ENCODE data around the gene APBA1.

Gene APBA1

GRCh38 chr9:69526699-69527098, 145.5 kb downstream of the APBA1 start:
- DNase-seq (ENCODE audit: low spot score), result no peak

GRCh38 chr9:69519470-69520240, 152.5 kb downstream of the APBA1 start:
- no peak for DNase-seq (ENCODE audit: low spot score)

DNA sequence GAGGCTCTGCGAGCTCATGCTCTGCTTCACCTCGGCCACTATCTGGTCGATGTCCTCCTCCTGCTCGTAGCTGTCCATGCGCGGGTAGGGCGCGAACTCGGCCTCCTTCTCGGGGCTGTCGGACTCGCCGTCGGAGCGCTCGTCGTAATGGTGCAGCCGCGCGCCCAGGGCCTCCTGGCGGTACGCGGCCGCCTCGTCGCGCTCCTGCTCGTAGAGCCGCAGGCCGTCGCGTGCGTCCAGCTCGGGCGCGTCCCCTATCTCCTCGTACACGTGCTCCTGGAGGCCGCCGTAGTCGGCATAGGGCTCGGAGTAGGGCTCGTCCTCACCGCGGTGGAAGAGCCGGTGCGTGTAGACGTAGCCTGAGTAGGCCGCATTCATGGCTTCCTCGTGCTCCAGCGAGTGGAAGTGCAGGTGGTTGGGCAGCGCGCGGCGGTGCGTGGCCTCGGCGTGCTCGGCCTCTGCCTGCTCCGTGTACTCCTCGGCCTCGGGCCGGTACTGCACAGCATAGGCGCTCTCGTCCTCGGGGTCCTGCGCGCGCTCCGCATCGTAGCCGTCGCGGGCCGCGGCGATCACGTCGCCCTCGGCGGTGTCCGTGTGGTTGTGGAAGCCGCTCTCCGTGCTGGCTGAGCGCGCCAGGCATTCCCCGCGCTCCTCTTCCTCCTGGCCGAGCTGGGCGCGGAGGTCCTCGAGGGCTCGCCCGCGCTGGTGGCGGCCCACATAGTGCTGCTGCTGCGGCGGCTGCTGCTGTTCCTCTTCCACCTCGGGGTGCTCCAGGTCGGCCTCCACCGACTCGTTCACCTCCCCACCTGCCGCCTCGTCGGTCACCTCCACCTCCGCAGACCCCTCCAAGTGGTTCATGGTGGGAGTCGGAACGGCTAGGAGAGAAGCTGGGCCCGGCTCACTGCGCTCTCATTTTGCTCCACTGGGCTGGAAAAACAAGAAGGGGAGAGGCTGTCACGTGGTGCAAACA, 155.5 kb downstream of the APBA1 start:
- no peak for DNase-seq (ENCODE audit: low spot score)

DNA sequence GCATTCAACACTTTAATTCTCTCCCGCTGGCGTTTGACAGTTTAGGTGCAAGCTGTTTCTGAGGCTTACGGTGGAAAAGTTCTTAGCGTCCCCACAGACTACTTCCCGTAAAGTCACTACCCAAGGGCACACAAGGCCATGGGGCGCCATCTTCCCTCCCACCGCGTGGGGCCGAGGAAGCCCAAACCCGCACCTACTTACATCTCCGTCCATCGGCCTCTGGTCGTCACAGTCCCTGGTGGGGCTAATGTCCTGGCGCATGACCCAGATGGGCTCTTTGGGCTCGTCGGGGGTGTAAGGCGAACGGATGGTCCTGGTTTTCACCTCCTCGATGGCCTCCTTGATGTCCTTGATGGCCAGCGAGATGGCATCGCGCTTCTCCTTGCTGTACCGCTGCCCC, 156.4 kb downstream of the APBA1 start:
- no peak for DNase-seq (ENCODE audit: low spot score)

GRCh38 chr9:69513141-69513820, 158.9 kb downstream of the APBA1 start:
- DNase-seq (ENCODE audit: low spot score), result no peak

- DNase-seq (ENCODE audit: low spot score), result no peak
These were observed 168.1 kb downstream of the APBA1 start for GRCh38 chr9:69504058-69504457.

DNA sequence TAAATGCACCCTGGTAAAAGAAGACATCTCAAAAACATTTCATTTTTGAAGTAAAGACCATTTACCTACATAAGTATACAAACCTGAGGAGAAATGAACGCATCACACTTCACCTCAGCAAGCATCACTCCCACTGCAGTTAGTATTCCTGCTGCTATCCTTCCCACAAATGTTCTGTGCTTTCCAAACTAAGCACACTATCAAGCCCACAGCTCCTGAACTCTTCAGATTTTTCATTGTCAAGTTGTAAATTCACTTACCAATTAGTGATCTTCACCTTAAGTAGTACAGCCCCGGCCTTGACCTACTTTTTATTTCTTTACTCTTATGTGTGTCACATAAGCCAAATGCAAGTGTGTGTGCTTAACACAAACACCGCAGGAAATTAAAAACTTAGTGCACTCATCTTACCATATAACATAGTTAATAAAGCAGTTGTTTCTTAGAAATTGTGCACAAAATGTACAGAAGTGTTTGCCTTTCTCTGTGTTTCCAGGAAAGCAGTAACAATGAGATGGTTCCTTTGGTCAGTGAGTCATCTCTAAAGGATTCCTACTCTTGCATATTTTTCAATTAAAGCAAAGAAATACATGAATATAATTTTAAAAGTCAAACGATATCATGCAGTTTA, 169.4 kb downstream of the APBA1 start:
- DNase-seq (ENCODE audit: low spot score), result peak; percentile 52

DNA sequence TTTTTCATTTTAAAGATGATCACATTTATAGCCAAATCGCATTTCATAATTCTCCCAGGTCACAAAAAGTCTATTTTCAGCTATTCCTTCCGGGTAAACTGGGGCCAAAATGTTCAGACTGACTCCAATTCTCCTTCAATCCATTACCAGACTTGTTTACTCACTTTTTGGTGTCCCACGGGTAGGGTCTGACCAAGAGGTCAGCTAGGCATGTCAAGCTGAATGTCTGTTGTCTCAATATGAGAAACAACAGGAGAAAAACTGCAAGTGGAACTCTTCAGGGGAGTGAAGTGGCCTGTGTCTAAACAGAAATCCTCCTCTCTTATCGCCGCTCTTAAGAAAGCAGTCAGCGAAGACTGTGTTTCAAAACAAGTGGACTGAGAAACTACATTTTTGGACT, 171.3 kb downstream of the APBA1 start:
- DNase-seq (ENCODE audit: low spot score), result no peak

GRCh38 chr9:69499959-69500358, 172.2 kb downstream of the APBA1 start:
- DNase-seq (ENCODE audit: low spot score), result no peak

GRCh38 chr9:69499407-69499806, 172.8 kb downstream of the APBA1 start:
- DNase-seq (ENCODE audit: low spot score), result no peak

DNA sequence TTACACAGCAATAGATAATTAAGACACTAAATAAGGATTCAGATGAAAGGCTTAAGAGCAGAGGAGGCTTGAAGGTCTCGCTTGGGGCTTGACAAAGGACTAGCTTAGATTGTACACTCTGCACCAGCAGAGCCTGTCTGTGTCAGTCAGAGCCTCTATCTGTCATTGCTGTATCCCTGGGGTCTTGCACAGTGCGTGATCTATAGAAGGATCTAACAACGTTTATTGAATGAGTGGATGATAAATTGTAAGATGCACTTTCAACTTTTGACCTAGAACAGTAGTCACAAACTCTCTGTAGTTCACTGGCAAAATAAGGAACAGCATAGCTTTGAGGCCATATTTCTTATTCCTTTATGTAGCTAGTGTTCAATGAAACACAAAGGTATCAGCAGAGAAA, 173.7 kb downstream of the APBA1 start:
- DNase-seq (ENCODE audit: low spot score), result no peak

DNA sequence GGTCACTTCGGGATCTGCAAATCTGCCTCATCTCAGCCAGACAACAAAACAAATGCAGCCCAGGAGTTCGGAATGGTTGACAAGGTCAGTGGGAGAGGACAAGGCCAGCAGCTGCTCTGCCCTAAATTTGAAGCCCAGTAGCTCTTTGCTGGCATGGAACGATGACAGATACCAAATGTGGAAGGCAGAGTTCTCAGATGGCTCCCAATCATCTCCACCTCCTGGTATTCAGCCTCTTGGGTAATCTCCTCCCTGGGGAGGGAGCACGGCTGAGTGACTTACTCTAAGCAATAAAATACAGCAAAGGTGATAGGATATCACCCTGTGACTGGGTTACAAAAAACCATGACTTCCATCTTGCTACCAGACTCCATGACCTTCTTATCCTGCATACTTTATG, 174.4 kb downstream of the APBA1 start:
- no peak for DNase-seq (ENCODE audit: low spot score)

- DNase-seq (ENCODE audit: low spot score), result peak; percentile 61
These were observed 175.2 kb downstream of the APBA1 start for GRCh38 chr9:69496846-69497450.

DNA sequence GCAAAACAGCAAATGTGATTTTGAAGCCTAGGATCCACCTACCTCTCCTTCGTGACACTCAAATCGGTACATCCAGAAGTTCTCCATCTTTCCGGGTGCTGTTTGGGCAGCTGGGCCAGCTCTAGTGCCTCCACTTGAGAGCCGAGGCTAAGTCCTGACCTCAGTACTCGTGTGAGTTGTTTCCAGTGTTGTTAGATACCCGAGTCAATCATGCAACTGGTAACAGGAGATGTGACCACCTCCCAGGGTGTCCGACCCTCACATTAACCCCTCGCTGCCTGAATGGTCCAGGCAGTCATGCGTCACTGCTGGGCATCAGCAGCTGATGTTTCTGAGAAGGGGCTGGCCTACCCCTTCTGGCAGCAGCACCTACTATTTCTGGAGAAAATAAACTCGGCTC, 176.9 kb downstream of the APBA1 start:
- DNase-seq (ENCODE audit: low spot score), result no peak

GRCh38 chr9:69494763-69495162, 177.4 kb downstream of the APBA1 start:
- no peak for DNase-seq (ENCODE audit: low spot score)

DNA sequence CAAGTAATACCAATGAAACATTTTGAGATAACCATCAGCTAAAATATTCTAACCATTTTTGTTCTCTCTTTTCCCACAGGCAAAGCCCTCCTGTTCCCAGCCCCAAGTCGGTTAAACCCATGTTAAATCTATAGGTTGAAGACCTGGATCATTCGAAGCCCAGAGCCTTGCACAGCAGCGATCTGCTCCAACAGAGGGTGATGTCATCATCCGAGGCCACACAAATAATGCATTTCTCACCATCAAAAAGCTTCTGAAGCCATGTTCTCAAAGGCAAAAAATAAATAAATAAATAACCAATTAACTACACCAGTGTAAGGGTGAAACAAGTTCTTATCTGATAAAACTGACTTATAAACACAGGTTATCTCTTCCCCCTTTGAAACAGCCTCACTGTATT, 178.0 kb downstream of the APBA1 start:
- no peak for DNase-seq (ENCODE audit: low spot score)

DNA sequence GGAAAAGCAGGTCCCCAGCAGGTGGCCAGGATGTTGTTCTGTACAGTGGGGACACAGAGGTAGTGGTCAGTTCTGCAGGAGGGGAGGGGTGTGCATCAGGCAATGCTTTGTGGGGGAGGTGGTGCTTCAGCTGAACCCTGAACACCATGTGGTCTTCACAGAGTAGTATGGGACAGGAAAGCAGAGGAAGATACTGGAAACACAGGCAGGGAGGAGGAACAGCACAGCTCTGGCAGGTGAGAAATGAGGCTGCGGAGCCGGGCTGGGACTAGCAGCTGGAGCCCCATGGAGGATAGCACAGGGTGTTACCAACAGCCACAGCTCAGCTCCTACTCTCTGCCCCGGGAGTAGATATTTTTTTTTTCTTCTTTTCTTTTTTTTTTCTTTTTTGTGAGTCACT, 185.7 kb downstream of the APBA1 start:
- no peak for DNase-seq (ENCODE audit: low spot score)

- DNase-seq (ENCODE audit: low spot score), result peak; percentile 26
These were observed 186.7 kb downstream of the APBA1 start for GRCh38 chr9:69485466-69485865.

- DNase-seq (ENCODE audit: low spot score), result no peak
These were observed 188.2 kb downstream of the APBA1 start for GRCh38 chr9:69483886-69484422.

DNA sequence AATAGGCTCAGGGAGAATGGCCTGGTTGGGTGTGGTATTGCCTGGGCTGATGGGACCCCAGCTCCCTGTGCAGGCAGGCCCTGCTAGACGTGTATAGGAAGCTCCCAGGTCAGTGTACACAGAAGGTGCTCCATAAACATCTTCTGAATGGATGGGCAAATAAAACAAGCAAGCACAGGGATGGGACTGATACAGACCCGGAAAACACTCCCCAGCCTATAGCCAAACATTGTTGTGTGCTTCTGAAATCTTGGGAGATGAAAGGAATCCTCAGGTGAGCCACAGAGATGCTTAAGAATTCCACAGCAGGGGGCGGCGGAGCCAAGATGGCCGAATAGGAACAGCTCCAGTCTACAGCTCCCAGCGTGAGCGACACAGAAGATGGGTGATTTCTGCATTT, 195.4 kb downstream of the APBA1 start:
- DNase-seq (ENCODE audit: low spot score), result no peak

- no peak for DNase-seq (ENCODE audit: low spot score)
These were observed 196.2 kb downstream of the APBA1 start for GRCh38 chr9:69476016-69476415.

Measured in putamen (tissue), 1 donor.